HFFc6 (cell line): ENCODE results near the gene HSFY1. TPM values are rescaled to one million over a fixed set of nuclear protein-coding genes. Genes with fewer than 3 reads are reported as not detected.
"Not testable (repeated sequence)": the region's sequence is repeated elsewhere in the genome, so short reads cannot be mapped to it uniquely, and the experiment has no call there.

ENCODE experiments used
- DNase-seq: peaks from one replicate; pipeline ENCODE4 v3.0.0-alpha.2; 2018
- H3K27ac Mint-ChIP-seq: 2 replicates; pipeline ENCODE4 v1.8.0; 2020; ENCODE audit warnings: mild to moderate bottlenecking, mixed read lengths
- H3K27me3 Mint-ChIP-seq: 2 replicates; pipeline ENCODE4 v1.8.0; 2021; ENCODE audit warnings: mild to moderate bottlenecking, moderate library complexity, mixed read lengths; ENCODE audit not compliant: insufficient read depth
- H3K36me3 Mint-ChIP-seq: 2 replicates; pipeline ENCODE4 v1.8.0; 2021; ENCODE audit warnings: low read depth, mixed read lengths
- H3K4me1 Mint-ChIP-seq: 2 replicates; pipeline ENCODE4 v1.8.0; 2020; ENCODE audit warnings: low read depth, mixed read lengths
- H3K4me3 Mint-ChIP-seq: 2 replicates; pipeline ENCODE4 v1.8.0; 2020; ENCODE audit warnings: mild to moderate bottlenecking, moderate library complexity, mixed read lengths
- H3K9me3 Mint-ChIP-seq: 2 replicates; pipeline ENCODE4 v1.8.0; 2020; ENCODE audit warnings: mild to moderate bottlenecking, mixed read lengths
- long read RNA-seq: library from polyadenylated mRNA; unstranded; transcript quantifications from one replicate; pipeline ENCODE4 v2.0.0, GENCODE V29; 2019
- total RNA-seq, 6 experiments: library from RNA; stranded (reverse); fragmentation: NEBNext Ultra II Directional; extraction: Animal tissue kit (Norgen Biotek cat#: 25700); gene quantifications; 2 replicates in 1 of 6; 3 replicates in 5 of 6; pipeline ENCODE4 v1.2.3, GENCODE V29; 2021

HSFY1 gene, protein sequence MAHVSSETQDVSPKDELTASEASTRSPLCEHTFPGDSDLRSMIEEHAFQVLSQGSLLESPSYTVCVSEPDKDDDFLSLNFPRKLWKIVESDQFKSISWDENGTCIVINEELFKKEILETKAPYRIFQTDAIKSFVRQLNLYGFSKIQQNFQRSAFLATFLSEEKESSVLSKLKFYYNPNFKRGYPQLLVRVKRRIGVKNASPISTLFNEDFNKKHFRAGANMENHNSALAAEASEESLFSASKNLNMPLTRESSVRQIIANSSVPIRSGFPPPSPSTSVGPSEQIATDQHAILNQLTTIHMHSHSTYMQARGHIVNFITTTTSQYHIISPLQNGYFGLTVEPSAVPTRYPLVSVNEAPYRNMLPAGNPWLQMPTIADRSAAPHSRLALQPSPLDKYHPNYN
- total RNA-seq, result not detected
- long read RNA-seq, result 0 reads

DNA sequence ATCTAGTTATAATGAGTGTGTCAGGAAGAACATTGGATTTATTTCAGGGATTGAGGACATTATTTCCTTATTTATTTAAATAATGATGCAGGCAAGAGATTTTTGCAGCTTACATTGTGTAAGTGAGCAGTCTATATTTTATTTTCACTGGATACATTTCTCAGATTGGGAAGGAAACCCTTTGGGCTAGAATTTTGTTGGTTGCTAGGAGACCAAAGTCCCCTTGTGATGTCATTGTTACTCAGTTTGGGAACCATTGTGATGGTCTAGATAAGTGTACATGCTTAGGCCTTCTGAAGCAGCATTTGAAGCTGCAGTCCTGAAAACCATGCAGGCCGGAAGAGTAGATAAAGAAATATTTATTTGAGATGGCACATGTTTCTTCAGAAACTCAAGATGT, at the start of gene HSFY1:
HSFY1 (plus strand) TSS at position 301 of the 400 bp plus-strand sequence; CDS start at position 369, 68 bp downstream.
- H3K27ac Mint-ChIP-seq, H3K9me3 Mint-ChIP-seq, H3K4me1 Mint-ChIP-seq, H3K36me3 Mint-ChIP-seq, H3K27me3 Mint-ChIP-seq, H3K4me3 Mint-ChIP-seq, DNase-seq: not testable (repeated sequence)

DNA sequence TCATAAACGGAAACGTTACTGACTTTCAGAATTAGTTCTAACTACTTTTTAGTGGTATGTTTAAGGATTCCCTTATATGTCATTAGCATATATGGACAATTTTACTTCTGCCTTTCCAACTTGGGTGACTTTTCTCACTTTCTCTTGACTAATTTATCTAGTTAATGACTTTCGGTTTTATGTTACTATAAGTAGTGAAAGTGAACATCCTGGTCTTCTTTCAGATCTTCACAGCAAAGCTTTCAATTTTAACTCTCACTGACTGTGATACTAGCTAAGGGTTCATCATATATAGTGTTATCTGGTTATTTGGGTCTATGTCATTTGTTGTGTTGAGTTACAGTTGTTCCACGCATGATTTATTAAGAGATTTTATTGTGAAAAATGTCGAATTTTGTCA, 42.3 kb upstream of the HSFY1 start:
- not testable (repeated sequence) for H3K27ac Mint-ChIP-seq, DNase-seq, H3K27me3 Mint-ChIP-seq, H3K36me3 Mint-ChIP-seq, H3K4me3 Mint-ChIP-seq, H3K9me3 Mint-ChIP-seq, H3K4me1 Mint-ChIP-seq

DNA sequence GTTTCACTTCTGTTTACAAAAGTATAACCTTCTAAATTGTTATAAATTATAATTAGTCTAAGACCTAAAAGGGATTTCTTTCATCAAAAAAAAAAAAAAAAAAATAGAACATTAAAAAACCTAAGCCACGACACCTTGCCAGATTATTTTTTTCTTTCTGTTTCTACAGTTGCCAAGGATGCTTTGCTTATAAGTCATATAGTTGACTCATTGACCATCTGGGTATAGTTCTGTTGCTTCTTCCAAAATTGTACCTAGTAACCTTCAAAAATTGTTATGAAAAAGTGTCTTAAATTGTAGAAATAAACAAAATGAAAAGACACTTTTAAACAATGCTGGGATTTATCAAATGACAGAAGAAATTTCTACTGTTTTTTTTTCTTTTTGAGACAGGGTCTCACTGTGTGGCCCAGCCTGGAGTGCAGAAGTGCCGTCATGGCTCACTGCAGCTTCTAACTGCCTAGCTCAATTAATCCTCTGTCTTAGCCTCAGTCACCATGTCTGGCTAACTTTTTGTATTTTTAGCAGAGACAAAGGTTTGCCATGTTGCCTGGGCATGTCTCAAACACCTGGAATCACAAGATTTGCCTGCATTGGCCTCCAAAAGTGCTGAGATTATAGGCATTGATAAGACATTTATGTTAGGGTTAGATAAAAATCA, 15.4 kb upstream of the HSFY1 start:
- H3K4me1 Mint-ChIP-seq, H3K27ac Mint-ChIP-seq, H3K9me3 Mint-ChIP-seq, H3K36me3 Mint-ChIP-seq, DNase-seq, H3K27me3 Mint-ChIP-seq, H3K4me3 Mint-ChIP-seq: not testable (repeated sequence)

DNA sequence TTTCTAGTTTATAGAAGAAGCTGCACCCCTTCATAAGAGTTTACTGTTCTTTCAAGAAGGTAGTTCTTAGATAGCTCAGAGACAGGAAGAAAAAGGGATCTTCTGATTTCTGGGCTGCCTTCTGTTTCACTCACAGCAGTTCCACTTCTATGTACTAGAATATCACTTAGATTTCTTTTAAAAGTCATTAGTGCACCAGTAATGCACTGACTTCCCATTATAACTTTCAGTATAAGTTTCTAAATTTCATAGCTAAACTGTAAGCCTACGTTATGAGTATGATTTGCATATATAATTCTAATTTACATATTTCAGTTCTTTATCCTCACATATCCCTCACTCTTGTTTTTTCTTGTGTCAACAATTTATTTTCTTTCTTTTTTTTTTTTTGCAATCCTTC, 7.6 kb upstream of the HSFY1 start:
- H3K4me3 Mint-ChIP-seq, H3K36me3 Mint-ChIP-seq, H3K4me1 Mint-ChIP-seq, H3K27ac Mint-ChIP-seq, H3K27me3 Mint-ChIP-seq, H3K9me3 Mint-ChIP-seq, DNase-seq: not testable (repeated sequence)

DNA sequence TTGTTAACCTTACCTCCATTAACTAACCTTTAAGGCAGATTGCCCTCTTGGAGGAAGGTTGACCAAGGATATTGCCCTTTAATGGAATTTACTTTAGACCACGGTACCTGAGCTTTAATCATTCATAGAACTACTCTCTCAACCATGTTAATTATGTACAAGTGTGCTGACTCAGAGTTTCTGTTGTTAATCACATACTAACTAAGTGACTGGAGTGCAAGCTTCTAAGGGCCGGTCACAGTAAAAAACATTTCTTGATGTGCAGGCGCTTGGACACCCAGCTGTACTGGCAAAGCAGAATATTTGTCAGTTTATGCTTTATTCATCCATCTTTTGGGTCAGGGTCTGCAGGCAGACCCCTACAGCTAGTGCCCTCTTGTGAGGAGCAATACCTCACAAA, 6.6 kb downstream of the HSFY1 start:
- H3K4me3 Mint-ChIP-seq, DNase-seq, H3K27me3 Mint-ChIP-seq, H3K4me1 Mint-ChIP-seq, H3K9me3 Mint-ChIP-seq, H3K36me3 Mint-ChIP-seq, H3K27ac Mint-ChIP-seq: not testable (repeated sequence)

DNA sequence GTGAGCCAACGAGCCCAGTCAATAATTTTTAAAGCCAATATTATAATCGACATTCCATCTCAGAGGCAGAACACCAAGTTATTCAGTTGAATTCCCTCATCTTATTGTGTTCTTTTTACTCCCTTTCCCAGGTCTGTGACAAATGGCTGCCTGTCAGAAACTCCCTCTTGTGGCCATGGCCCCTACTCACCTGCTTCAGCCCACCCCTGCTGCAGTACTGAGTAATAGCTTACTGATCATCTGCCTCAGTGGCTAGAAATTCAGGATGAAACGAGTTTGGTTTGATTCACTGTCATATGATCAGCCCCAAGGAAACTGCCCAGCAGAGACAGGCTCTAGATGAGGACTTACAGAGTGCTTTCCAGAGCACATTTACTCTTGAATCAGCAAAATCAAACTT, 19.4 kb downstream of the HSFY1 start:
- not testable (repeated sequence) for DNase-seq, H3K4me1 Mint-ChIP-seq, H3K36me3 Mint-ChIP-seq, H3K27me3 Mint-ChIP-seq, H3K27ac Mint-ChIP-seq, H3K9me3 Mint-ChIP-seq, H3K4me3 Mint-ChIP-seq

Other genes with a start within 250 kb of the HSFY1 start
- not detected for gene HSFY2, start 227.0 kb downstream of the HSFY1 start, total RNA-seq